DMS114 treated with DMSO at 0.1 percent for 48 hours (cell line): ENCODE results near the gene CMTM1.
"Not testable (repeated sequence)": the region's sequence is repeated elsewhere in the genome, so short reads cannot be mapped to it uniquely, and the experiment has no call there.

ENCODE experiments used
- DNase-seq: peaks from one replicate; lab custom pipeline; 2025; ENCODE audit not compliant: unreplicated experiment; lab: John Stamatoyannopoulos, UW

The CMTM1 gene

GRCh38 chr16:66561381-66562080 lies 4.7 kb upstream of the CMTM1 start:
- no peak for DNase-seq

GRCh38 chr16:66562409-66562808 lies 3.8 kb upstream of the CMTM1 start:
- DNase-seq = no peak

GRCh38 chr16:66562986-66563385 lies 3.3 kb upstream of the CMTM1 start:
- no peak for DNase-seq

GRCh38 chr16:66563574-66564334 lies 2.5 kb upstream of the CMTM1 start:
- no peak for DNase-seq

- not testable (repeated sequence) for DNase-seq
These were observed 1.0 kb downstream of the CMTM1 start for GRCh38 chr16:66567270-66567669.

DNA sequence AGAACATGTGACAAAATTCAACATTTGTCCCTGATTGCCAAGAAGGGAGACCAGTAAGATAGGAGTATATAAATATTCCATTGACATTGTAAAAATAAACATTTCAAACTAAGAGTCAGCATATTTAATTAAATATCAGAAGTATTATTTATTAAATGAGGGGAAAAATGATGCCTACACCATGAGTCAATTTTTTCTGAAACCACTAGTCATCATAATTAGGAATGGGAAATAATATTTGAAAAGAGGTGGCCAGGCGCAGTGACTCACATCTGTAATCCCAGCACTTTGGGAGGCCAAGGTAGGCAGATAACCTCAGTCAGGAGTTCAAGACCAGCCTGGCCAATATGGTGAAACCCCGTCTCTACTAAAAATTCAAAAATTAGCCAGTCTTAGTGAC lies 2.1 kb downstream of the CMTM1 start:
- DNase-seq = no peak

DNA sequence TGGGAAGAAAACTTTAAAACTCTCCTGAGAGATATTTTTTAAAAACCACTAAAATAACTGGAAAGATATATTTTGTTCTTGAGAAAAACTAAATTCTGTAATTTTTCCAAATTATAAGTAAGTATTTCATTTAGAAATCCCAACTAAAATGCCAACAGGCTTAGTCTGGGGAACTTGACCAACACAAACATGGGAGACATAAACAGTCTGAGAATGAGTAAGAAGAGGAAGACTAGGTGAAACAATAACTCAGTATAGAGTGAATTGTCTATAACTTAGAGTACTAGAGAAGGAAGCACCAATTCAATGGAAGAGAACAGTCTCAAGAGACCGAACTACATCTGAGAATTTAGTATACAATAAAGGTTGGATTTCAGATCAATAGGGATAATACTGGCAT lies 2.9 kb downstream of the CMTM1 start:
- DNase-seq = no peak

- DNase-seq = no peak
These were observed 3.7 kb downstream of the CMTM1 start for GRCh38 chr16:66569827-66570405.

DNA sequence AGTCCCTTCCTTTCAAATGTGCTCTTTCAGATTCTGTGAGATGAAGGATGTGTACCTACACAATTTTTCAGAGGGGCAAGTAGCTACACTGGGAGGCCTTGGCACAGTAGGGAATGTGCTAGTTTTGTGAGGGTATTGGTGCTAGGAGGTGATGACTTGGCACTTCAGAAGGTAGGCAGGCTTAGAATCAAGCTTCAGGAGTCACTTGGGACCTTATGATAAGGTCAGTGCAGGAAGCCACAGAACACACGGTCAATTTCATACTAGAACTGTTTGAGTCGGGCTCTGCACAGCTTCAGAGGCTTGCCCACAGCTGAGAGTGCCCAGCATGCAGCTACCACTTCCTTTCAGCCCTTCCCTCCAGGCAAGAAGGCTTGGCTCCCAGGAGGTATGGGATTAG lies 6.1 kb downstream of the CMTM1 start:
- no peak for DNase-seq

DNA sequence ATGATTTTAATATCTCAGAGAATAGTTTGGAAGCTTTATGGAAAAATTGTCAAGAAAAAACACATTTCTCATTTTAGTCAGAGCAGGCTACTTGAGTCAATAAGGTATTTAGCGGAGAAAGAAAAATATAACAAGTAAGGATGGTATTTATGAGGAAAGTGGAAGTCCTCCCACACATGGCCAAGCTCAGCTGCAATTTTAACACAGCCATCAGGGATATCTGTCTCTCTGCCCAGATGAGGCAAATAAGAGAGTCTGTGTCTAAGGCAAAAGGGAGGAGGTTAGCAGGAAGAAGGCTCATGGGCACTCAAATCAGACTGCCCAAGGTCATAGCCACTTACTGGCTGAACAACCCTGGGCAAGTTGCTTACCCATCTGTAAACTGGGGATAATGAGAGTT lies 7.8 kb downstream of the CMTM1 start:
- no peak for DNase-seq

- DNase-seq = no peak
These were observed 8.3 kb downstream of the CMTM1 start for GRCh38 chr16:66574531-66574930.

GRCh38 chr16:66575060-66575459 lies 8.8 kb downstream of the CMTM1 start:
- DNase-seq = no peak

DNA sequence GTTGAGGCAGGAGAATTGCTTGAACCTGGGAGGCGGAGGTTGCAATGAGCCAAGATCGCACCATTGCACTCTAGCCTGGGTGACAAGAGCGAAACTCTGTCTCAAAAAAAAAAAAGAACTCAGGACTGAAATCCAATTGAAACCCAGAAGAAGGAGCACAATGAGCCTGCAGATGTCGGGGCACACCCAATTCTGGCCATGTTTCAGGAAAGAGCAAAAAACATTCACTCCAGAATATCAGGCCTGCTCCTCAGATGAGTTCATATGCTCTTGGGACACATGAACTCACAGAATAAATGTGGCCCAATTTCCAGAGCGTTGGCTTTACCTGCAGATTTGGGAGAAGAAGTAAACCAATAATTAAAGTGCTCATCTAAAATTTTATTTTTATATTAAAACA lies 10.1 kb downstream of the CMTM1 start:
- no peak for DNase-seq

GRCh38 chr16:66578651-66579531 lies 12.7 kb downstream of the CMTM1 start, which contains the start of gene CMTM2:
Gene CMTM2, plus strand, starts transcription at chr16:66579463. Its CDS starts 145 bp downstream, at chr16:66579608.
- DNase-seq = no peak

DNA sequence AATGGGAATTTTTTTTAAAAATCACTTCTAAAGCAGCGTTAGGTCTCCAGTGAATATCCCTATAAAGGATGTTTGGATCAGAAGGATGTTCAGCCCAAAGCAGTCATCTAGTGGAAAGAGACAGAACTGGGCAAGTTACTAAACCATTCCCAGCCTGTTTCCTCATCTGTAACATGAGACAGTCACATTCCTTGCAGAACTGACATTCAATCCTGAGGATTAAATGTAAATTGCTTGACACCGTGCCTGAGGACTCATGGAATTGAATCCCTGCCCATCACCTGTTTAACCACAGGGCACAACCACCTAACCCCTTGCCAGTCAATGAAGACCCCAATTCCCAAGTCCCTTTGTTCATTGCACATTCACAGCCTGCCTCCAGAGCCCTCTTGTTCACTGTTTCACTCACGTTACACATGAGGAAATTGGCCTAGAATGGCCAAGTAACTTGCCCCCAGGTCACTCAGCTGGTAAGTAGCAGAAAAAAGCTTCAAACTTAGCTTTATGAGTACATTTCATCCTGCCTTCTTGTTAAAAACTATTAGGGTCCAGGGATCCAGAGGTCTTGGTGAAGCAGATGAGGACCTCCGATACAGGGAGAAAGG lies 14.5 kb downstream of the CMTM1 start:
- DNase-seq = no peak

DNA sequence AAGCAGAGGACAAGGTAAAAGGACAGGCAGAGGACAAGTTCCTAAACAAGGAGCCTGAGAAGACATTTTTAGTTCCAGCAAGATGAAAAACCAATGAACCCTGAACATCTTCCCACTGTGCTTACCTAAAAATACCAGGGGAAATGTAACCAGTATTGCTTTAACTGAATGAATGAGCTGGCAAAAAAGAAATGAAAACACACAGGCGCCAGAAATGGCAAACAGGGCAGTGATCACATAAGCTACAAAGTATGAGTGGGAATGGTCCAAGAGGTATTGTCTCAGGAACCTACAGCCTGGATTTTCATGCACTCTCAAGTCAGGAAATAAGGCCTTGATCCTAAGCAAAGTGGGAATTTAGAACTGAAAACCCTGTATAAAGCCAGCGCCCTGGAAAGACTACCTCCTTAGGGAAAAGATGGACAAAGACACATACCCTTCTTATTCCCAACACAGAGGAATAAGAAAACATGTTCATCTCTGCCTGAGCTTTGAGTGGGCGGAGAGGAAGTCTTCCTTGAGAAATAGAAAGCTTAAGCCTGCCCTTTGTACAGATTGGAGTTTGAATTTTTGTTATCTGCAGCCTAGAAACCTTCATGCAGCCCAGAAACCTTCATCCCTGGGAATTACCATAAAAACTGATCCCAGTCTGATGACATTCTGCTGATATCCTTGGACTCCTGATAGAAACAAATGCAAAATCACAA lies 15.2 kb downstream of the CMTM1 start:
- no peak for DNase-seq

GRCh38 chr16:66585481-66586239 lies 19.4 kb downstream of the CMTM1 start:
- DNase-seq = no peak

- no peak for DNase-seq
These were observed 21.8 kb downstream of the CMTM1 start for GRCh38 chr16:66587881-66588600.
